GM23338 (cell line): ENCODE data around the gene DOCK4. TPM values are rescaled to one million over a fixed set of nuclear protein-coding genes. Genes with fewer than 3 reads are reported as not detected.

Experiments used
- ATAC-seq: fragments of 200-7000 bp; cut with Tn5 transposase; 3 replicates; pipeline ENCODE4 v1.9.1; 2020
- DNase-seq: peaks from one replicate; pipeline ENCODE4 v3.0.0-alpha.2; 2015; ENCODE audit warnings: low spot score
- H2AFZ ChIP-seq: fragments of 200-600 bp; sonication (generic); 2 replicates; pipeline ENCODE4 v1.8.0; 2016; ENCODE audit warnings: antibody characterized with exemption, mild to moderate bottlenecking, moderate library complexity
- H3F3A ChIP-seq: fragments of 200-600 bp; sonication (generic); replicated peaks from 2 replicates; pipeline ENCODE4 v1.8.0; 2017; ENCODE audit warnings: antibody characterized with exemption, mixed run types, low read depth
- H3K27ac ChIP-seq: fragments of 200-600 bp; sonication (generic); 2 replicates; pipeline ENCODE4 v1.6.1; 2016; ENCODE audit warnings: low read depth
- H3K27me3 ChIP-seq: fragments of 200-600 bp; sonication (generic); 2 replicates; pipeline ENCODE4 v1.8.0; 2016; ENCODE audit warnings: mild to moderate bottlenecking, mixed run types, moderate library complexity; ENCODE audit not compliant: insufficient read depth
- H3K36me3 ChIP-seq: fragments of 200-600 bp; sonication (generic); 2 replicates; pipeline ENCODE4 v1.8.0; 2016; ENCODE audit warnings: mild to moderate bottlenecking; ENCODE audit not compliant: insufficient read depth
- H3K4me1 ChIP-seq: fragments of 200-600 bp; sonication (generic); 2 replicates; pipeline ENCODE4 v1.8.0; 2016; ENCODE audit warnings: mild to moderate bottlenecking, moderate library complexity; ENCODE audit not compliant: insufficient read depth
- H3K4me2 ChIP-seq: fragments of 200-600 bp; sonication (generic); 2 replicates; pipeline ENCODE4 v1.7.1; 2017; ENCODE audit warnings: mixed run types
- H3K4me3 ChIP-seq: fragments of 200-600 bp; sonication (generic); 2 replicates; pipeline ENCODE4 v1.6.1; 2016; ENCODE audit warnings: mixed run types
- H3K79me2 ChIP-seq: fragments of 200-600 bp; sonication (generic); replicated peaks from 2 replicates; pipeline ENCODE4 v1.8.0; 2017; ENCODE audit warnings: mild to moderate bottlenecking; ENCODE audit not compliant: insufficient read depth
- H3K9me2 ChIP-seq: fragments of 200-600 bp; sonication (generic); 2 replicates; pipeline ENCODE4 v1.8.0; 2017; ENCODE audit not compliant: insufficient read depth
- H4K20me1 ChIP-seq: fragments of 200-600 bp; sonication (generic); replicated peaks from 2 replicates; pipeline ENCODE4 v1.8.0; 2017; ENCODE audit warnings: mild to moderate bottlenecking; ENCODE audit not compliant: insufficient read depth
- H3K27ac Mint-ChIP-seq: 2 replicates; pipeline ENCODE4 v1.8.0; 2020; ENCODE audit warnings: inconsistent platforms, mild to moderate bottlenecking, moderate library complexity, mixed read lengths
- H3K27me3 Mint-ChIP-seq: 3 replicates; pipeline ENCODE4 v1.8.0; 2022; ENCODE audit warnings: low read depth, mild to moderate bottlenecking, moderate library complexity, mixed read lengths, inconsistent platforms; ENCODE audit not compliant: insufficient read depth, poor library complexity
- H3K36me3 Mint-ChIP-seq: 3 replicates; pipeline ENCODE4 v1.8.0; 2021; ENCODE audit warnings: low read depth, mild to moderate bottlenecking, inconsistent platforms, moderate library complexity, mixed read lengths
- H3K4me1 Mint-ChIP-seq: 3 replicates; pipeline ENCODE4 v1.8.0; 2020; ENCODE audit warnings: mild to moderate bottlenecking, inconsistent platforms, mixed read lengths
- H3K4me3 Mint-ChIP-seq: 3 replicates; pipeline ENCODE4 v1.8.0; 2021; ENCODE audit warnings: moderate library complexity, mild to moderate bottlenecking, inconsistent platforms, mixed read lengths
- H3K9me3 Mint-ChIP-seq: 3 replicates; pipeline ENCODE4 v1.8.0; 2020; ENCODE audit warnings: moderate library complexity, mild to moderate bottlenecking, inconsistent platforms, mixed read lengths
- CREB1 ChIP-seq: fragments of 250-450 bp; sonication (Bioruptor Pico); IDR thresholded peaks from 2 replicates; pipeline ENCODE4 v1.5.0; 2020; ENCODE audit warnings: low read depth, mild to moderate bottlenecking, moderate library complexity
- CTCF ChIP-seq, 2 experiments: fragments of 200-600 bp in 1 of 2; sonication (generic) in 1 of 2; conservative IDR thresholded peaks; 2 replicates each; pipeline versions ENCODE4 v1.5.1 to v1.6.1; 2016 to 2017; ENCODE audit warnings: antibody characterized with exemption in 2 of 2, low read depth in 2 of 2, mild to moderate bottlenecking in 2 of 2, moderate library complexity in 1 of 2
- ETS1 ChIP-seq: IDR thresholded peaks from 2 replicates; pipeline ENCODE4 v1.6.1; 2016; ENCODE audit warnings: antibody characterized with exemption
- EZH2 ChIP-seq: fragments of 200-600 bp; sonication (generic); IDR thresholded peaks from one replicate; pipeline ENCODE4 v1.8.0; 2017; ENCODE audit warnings: antibody characterized with exemption, mild to moderate bottlenecking, low read depth; ENCODE audit not compliant: unreplicated experiment
- EZH2phosphoT487 ChIP-seq: fragments of 200-600 bp; sonication (generic); IDR thresholded peaks from one replicate; pipeline ENCODE4 v1.8.1; 2018; ENCODE audit warnings: antibody characterized with exemption; ENCODE audit not compliant: unreplicated experiment
- JUNB ChIP-seq: IDR thresholded peaks from one replicate; pipeline ENCODE4 v1.6.1; 2016; ENCODE audit warnings: antibody characterized with exemption; ENCODE audit not compliant: unreplicated experiment
- NANOG ChIP-seq: IDR thresholded peaks from 2 replicates; pipeline ENCODE4 v1.6.1; 2016; ENCODE audit warnings: antibody characterized with exemption, borderline replicate concordance
- POLR2AphosphoS5 ChIP-seq: IDR thresholded peaks from 2 replicates; pipeline ENCODE4 v1.6.1; 2016; ENCODE audit warnings: antibody characterized with exemption, low read depth
- STAT1 ChIP-seq: IDR thresholded peaks from one replicate; pipeline ENCODE4 v1.6.1; 2016; ENCODE audit warnings: antibody characterized with exemption; ENCODE audit not compliant: unreplicated experiment
- ZNF114 ChIP-seq: fragments of 250-450 bp; sonication (Bioruptor Pico); IDR thresholded peaks from 2 replicates; pipeline ENCODE4 v1.5.0; 2020; ENCODE audit warnings: mild to moderate bottlenecking, moderate library complexity
- ZNF331 ChIP-seq: fragments of 250-450 bp; sonication (Bioruptor Pico); IDR thresholded peaks from 2 replicates; pipeline ENCODE4 v1.5.0; 2020; ENCODE audit warnings: low read depth, mild to moderate bottlenecking, moderate library complexity
- polyA plus RNA-seq: library from polyadenylated mRNA; unstranded; fragments of >200 nt; fragmentation: Nextera tagmentation; extraction: Ambion mirVana; gene quantifications from 2 replicates; pipeline ENCODE4 v1.2.1, GENCODE V29; 2016
- total RNA-seq: library from RNA; depleted of rRNA; stranded (reverse); fragments of >200 nt; shearing (Covaris generic); gene quantifications from 2 replicates; pipeline ENCODE4 v1.2.3, GENCODE V29; 2014
- TF ChIP-seq, protein P1 (sequence below): IDR thresholded peaks from one replicate; pipeline ENCODE4 v1.6.1; 2018; ENCODE audit warnings: antibody characterized with exemption; ENCODE audit not compliant: unreplicated experiment
- TF ChIP-seq, protein P2 (sequence below): fragments of 250-450 bp; sonication (Bioruptor Pico); IDR thresholded peaks from 2 replicates; pipeline ENCODE4 v1.5.0; 2020; ENCODE audit warnings: mild to moderate bottlenecking, moderate library complexity

The DOCK4 gene
- total and polyA plus RNA-seq, 2 experiments from 2014 or later: 6.3 to 33.8 TPM

GRCh38 chr7:111877931-111878330 is 328.3 kb downstream of the DOCK4 start:
- 0 out of 2 replicates have a peak, but pooled peaks cover 4% of the 10 kb centered on the region for H3K9me2 ChIP-seq
- no peak overlapping the region for H3K4me2 ChIP-seq
- Mint-ChIP-seq H3K4me1 (peaks cover 37% of the 10 kb centered on the region), H3K4me3 (no peak overlapping the region), H3K27ac (no peak overlapping the region), H3K36me3 (peaks cover 49% of the 10 kb centered on the region), H3K9me3 (peaks cover 16% of the 10 kb centered on the region), H3K27me3 (peaks cover 7% of the 10 kb centered on the region)
- H3K27ac ChIP-seq: no peak overlapping the region
- H4K20me1 ChIP-seq: no peaks in the 10 kb centered on the region
- H3F3A ChIP-seq: peaks cover 8% of the 10 kb centered on the region; the same call in 1 of the 2 replicates
- ATAC-seq (no peak), DNase-seq (no peak)
- no peak overlapping the region for H3K4me3 ChIP-seq
- H3K79me2 ChIP-seq: no peaks in the 10 kb centered on the region
- peaks cover 5% of the 10 kb centered on the region; the same call in 1 of the 2 replicates for H3K36me3 ChIP-seq
- peaks cover 30% of the 10 kb centered on the region for H3K4me1 ChIP-seq
- TF ChIP-seq JUNB (no peak), CREB1 (CRISPR knock-in tag) (no peak), NANOG (no peak), ETS1 (no peak), ZNF114 (CRISPR knock-in tag) (no peak), CTCF (conservative IDR thresholded peaks at IDR 0.05; ENCODE audit: low read depth in 2 of 2) (no peak), EZH2phosphoT487 (no peak), STAT1 (no peak), POLR2AphosphoS5 (no peak), ZNF331 (CRISPR knock-in tag) (no peak), EZH2 (no peak)
- TF ChIP-seq, protein P1, sequence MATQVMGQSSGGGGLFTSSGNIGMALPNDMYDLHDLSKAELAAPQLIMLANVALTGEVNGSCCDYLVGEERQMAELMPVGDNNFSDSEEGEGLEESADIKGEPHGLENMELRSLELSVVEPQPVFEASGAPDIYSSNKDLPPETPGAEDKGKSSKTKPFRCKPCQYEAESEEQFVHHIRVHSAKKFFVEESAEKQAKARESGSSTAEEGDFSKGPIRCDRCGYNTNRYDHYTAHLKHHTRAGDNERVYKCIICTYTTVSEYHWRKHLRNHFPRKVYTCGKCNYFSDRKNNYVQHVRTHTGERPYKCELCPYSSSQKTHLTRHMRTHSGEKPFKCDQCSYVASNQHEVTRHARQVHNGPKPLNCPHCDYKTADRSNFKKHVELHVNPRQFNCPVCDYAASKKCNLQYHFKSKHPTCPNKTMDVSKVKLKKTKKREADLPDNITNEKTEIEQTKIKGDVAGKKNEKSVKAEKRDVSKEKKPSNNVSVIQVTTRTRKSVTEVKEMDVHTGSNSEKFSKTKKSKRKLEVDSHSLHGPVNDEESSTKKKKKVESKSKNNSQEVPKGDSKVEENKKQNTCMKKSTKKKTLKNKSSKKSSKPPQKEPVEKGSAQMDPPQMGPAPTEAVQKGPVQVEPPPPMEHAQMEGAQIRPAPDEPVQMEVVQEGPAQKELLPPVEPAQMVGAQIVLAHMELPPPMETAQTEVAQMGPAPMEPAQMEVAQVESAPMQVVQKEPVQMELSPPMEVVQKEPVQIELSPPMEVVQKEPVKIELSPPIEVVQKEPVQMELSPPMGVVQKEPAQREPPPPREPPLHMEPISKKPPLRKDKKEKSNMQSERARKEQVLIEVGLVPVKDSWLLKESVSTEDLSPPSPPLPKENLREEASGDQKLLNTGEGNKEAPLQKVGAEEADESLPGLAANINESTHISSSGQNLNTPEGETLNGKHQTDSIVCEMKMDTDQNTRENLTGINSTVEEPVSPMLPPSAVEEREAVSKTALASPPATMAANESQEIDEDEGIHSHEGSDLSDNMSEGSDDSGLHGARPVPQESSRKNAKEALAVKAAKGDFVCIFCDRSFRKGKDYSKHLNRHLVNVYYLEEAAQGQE: no peak
- TF ChIP-seq, protein P2, sequence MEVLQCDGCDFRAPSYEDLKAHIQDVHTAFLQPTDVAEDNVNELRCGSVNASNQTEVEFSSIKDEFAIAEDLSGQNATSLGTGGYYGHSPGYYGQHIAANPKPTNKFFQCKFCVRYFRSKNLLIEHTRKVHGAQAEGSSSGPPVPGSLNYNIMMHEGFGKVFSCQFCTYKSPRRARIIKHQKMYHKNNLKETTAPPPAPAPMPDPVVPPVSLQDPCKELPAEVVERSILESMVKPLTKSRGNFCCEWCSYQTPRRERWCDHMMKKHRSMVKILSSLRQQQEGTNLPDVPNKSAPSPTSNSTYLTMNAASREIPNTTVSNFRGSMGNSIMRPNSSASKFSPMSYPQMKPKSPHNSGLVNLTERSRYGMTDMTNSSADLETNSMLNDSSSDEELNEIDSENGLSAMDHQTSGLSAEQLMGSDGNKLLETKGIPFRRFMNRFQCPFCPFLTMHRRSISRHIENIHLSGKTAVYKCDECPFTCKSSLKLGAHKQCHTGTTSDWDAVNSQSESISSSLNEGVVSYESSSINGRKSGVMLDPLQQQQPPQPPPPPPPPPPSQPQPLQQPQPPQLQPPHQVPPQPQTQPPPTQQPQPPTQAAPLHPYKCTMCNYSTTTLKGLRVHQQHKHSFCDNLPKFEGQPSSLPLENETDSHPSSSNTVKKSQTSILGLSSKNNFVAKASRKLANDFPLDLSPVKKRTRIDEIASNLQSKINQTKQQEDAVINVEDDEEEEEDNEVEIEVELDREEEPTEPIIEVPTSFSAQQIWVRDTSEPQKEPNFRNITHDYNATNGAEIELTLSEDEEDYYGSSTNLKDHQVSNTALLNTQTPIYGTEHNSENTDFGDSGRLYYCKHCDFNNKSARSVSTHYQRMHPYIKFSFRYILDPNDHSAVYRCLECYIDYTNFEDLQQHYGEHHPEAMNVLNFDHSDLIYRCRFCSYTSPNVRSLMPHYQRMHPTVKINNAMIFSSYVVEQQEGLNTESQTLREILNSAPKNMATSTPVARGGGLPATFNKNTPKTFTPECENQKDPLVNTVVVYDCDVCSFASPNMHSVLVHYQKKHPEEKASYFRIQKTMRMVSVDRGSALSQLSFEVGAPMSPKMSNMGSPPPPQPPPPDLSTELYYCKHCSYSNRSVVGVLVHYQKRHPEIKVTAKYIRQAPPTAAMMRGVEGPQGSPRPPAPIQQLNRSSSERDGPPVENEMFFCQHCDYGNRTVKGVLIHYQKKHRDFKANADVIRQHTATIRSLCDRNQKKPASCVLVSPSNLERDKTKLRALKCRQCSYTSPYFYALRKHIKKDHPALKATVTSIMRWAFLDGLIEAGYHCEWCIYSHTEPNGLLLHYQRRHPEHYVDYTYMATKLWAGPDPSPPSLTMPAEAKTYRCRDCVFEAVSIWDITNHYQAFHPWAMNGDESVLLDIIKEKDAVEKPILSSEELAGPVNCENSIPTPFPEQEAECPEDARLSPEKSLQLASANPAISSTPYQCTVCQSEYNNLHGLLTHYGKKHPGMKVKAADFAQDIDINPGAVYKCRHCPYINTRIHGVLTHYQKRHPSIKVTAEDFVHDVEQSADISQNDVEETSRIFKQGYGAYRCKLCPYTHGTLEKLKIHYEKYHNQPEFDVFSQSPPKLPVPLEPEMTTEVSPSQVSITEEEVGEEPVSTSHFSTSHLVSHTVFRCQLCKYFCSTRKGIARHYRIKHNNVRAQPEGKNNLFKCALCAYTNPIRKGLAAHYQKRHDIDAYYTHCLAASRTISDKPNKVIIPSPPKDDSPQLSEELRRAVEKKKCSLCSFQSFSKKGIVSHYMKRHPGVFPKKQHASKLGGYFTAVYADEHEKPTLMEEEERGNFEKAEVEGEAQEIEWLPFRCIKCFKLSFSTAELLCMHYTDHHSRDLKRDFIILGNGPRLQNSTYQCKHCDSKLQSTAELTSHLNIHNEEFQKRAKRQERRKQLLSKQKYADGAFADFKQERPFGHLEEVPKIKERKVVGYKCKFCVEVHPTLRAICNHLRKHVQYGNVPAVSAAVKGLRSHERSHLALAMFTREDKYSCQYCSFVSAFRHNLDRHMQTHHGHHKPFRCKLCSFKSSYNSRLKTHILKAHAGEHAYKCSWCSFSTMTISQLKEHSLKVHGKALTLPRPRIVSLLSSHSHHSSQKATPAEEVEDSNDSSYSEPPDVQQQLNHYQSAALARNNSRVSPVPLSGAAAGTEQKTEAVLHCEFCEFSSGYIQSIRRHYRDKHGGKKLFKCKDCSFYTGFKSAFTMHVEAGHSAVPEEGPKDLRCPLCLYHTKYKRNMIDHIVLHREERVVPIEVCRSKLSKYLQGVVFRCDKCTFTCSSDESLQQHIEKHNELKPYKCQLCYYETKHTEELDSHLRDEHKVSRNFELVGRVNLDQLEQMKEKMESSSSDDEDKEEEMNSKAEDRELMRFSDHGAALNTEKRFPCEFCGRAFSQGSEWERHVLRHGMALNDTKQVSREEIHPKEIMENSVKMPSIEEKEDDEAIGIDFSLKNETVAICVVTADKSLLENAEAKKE (CRISPR knock-in tag): no peak
- no peaks in the 10 kb centered on the region for H3K27me3 ChIP-seq
- H2AFZ ChIP-seq: no peak overlapping the region
